T-helper 1 cell treated with Interleukin-12 subunit alpha and Interleukin-12 subunit beta and Interleukin-4 antibody, amounts not matched to agents 30 μg/mL and 1 μg/mL, for 36 hours (primary cell): ENCODE measurements around the gene ODAD3.

ENCODE experiments used
- H3K27ac Mint-ChIP-seq: one replicate; pipeline ENCODE4 v1.8.0; 2021; ENCODE audit warnings: mild to moderate bottlenecking, mixed read lengths
- H3K27me3 Mint-ChIP-seq: one replicate; pipeline ENCODE4 v1.8.0; 2021; ENCODE audit warnings: low read depth, mixed read lengths
- H3K36me3 Mint-ChIP-seq: one replicate; pipeline ENCODE4 v1.8.0; 2021; ENCODE audit warnings: low read depth, mixed read lengths
- H3K4me1 Mint-ChIP-seq: one replicate; pipeline ENCODE4 v1.8.0; 2021; ENCODE audit warnings: low read depth, mixed read lengths
- H3K4me3 Mint-ChIP-seq: one replicate; pipeline ENCODE4 v1.8.0; 2021; ENCODE audit warnings: mild to moderate bottlenecking, moderate library complexity, mixed read lengths
- H3K9me3 Mint-ChIP-seq: one replicate; pipeline ENCODE4 v1.8.0; 2021; ENCODE audit warnings: mixed read lengths

The ODAD3 gene

DNA sequence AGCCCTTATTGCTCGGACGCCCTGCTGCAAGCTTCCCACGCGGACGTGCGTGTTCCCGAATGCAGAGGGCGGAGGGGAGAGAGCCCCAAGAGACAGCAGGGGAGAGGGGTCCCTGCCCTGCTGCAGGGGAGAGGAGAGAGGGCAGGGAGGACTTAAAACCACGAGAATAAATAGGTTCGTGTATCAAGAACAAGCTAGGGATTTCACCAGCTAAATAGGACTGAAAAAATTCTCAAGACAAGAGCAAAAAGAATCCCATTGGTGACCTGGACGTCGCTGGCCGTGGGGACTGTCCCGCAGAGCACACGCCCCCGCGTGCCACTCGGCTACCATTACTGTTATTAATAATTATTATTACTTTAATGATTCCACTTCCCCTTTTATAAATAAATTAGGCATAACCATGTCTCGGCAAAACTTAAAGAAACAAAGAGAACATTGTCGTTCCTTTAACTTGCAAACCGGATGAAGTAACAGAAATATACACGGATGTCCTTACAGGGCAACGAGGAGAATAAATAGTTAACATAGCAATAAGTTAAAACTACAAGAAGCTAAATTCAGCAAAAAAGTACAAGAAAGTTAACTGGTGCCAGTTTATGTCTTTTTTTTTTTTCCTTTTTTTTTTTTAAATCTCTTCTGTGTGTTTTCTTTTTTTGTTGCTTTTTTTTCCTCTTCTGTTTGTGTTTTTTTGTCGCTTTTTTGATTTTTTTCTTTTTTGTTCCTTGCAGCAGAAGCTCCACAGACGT lies 17.1 kb upstream of the ODAD3 start:
- no peaks in the 10 kb centered on the region for H3K27me3 Mint-ChIP-seq

DNA sequence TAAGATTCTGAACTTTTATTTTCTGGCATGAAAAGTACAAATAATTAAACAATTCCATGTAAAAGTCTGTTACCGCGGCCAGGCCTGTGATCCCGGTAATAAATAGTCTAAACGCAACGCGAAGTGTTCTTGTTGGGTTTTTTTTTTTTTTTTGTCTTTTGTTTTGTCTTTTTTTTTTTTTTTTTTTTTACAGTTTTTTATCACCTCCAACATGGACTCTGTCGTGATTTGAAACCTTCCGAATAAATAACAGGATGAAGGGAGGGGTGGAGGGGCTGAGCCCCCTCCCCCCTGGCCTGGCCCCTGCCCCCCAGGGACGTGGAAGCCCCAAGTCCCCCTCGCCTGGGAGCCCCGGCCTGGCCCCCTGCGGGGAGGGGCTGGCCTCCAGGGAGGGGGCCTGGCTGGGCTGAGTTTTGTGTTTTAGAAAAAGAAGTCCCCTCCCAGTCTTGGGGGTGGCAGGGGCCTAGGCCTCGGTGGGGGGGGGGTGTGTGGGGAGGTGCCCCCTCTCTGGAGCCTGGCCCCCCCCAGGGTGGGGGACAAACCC lies 16.5 kb upstream of the ODAD3 start:
- H3K27ac Mint-ChIP-seq = no peak overlapping the region
- no peaks in the 10 kb centered on the region for H3K9me3 Mint-ChIP-seq
- H3K36me3 Mint-ChIP-seq = no peaks in the 10 kb centered on the region
- H3K4me3 Mint-ChIP-seq = no peak overlapping the region
- no peaks in the 10 kb centered on the region for H3K4me1 Mint-ChIP-seq
- no peaks in the 10 kb centered on the region for H3K27me3 Mint-ChIP-seq

More for the DNA sequence above, 17.1 kb upstream of the ODAD3 start:
- Mint-ChIP-seq H3K4me3 (no peak overlapping the region), H3K4me1 (no peaks in the 10 kb centered on the region), H3K27ac (no peak overlapping the region), H3K9me3 (no peaks in the 10 kb centered on the region), H3K36me3 (no peaks in the 10 kb centered on the region)

DNA sequence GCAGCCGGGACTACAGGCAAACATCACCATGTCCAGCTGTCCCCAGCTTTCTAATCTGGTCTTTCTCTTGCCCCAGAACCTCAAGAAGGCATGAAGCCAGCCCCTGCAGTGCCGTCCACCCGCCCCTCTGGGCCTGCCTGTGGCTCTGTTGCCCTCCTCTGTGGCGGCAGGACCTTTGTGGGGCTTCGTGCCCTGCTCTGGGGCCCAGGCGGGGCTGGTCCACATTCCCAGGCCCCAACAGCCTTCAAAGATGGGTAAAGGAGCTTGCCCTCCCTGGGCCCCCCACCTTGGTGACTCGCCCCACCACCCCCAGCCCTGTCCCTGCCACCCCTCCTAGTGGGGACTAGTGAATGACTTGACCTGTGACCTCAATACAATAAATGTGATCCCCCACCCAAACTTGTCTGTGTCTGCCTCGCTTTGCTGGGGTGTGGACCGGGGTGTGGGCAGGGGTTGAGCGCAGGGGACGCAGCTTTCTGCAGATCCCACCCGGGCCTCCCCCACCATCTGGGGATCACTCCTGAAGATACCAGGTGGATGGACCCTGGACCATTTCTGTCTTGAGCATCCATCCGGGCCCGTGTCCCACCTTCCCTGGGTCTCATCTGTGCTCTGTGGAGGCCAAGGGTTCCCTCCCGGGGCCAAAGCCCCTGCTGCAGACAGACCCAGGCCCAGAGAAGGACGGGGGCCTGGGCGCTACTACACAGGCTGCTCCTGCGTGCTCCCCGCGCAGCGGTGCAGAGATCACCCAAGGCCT lies 15.8 kb upstream of the ODAD3 start:
- H3K36me3 Mint-ChIP-seq = no peaks in the 10 kb centered on the region
- H3K27me3 Mint-ChIP-seq = no peaks in the 10 kb centered on the region
- H3K9me3 Mint-ChIP-seq = no peaks in the 10 kb centered on the region
- no peak overlapping the region for H3K27ac Mint-ChIP-seq
- H3K4me3 Mint-ChIP-seq = no peak overlapping the region
- no peaks in the 10 kb centered on the region for H3K4me1 Mint-ChIP-seq

DNA sequence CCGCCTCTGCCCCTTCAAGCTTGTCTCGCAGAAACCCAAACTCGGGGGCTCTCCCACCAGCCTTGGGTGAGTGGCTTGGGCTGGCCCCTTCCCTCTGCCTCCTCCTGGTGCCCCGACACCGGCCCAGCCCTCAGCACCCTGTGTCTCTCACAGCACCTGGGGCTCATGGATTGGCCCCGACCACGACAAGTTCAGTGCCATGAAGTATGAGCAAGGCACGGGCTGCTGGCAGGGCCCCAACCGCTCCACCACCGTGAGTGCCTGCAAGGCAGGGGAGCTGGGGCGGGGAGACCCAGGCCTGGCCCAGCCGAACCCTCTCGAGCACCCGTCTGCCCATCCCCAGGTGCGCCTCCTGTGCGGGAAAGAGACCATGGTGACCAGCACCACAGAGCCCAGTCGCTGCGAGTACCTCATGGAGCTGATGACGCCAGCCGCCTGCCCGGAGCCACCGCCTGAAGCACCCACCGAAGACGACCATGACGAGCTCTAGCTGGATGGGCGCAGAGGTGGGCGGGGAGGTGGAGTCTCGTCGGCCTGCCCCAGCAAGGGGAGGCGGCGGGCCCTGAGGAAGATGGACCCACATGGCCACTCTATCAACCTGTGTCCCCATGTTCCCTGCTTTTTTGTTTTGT lies 14.1 kb upstream of the ODAD3 start:
- Mint-ChIP-seq H3K4me1 (no peaks in the 10 kb centered on the region), H3K27ac (no peak overlapping the region), H3K36me3 (peaks cover 1% of the 10 kb centered on the region), H3K27me3 (no peaks in the 10 kb centered on the region), H3K4me3 (no peak overlapping the region), H3K9me3 (no peaks in the 10 kb centered on the region)

DNA sequence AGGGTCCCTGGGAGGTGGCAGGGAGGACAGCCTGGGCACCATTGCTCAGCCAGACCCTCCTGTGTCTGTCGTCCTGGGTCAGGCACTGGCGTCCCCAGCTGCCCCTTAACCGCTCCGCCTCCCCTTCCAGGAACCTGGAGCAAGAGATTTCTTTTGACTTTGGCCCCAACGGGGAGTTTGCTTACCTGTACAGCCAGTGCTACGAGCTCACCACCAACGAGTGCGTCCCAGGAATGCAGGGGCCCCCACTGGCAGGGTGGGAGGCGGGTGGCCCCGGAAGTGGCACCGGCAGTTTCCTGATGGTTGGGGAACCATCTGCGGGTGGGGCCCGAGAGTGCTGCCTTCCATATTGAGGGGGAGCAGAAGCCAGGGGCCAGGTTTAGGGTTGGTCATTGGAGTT lies 13.5 kb upstream of the ODAD3 start:
- Mint-ChIP-seq H3K9me3 (no peaks in the 10 kb centered on the region), H3K27me3 (no peaks in the 10 kb centered on the region), H3K4me3 (no peak overlapping the region), H3K4me1 (no peaks in the 10 kb centered on the region), H3K36me3 (peaks cover 3% of the 10 kb centered on the region), H3K27ac (no peak overlapping the region)

DNA sequence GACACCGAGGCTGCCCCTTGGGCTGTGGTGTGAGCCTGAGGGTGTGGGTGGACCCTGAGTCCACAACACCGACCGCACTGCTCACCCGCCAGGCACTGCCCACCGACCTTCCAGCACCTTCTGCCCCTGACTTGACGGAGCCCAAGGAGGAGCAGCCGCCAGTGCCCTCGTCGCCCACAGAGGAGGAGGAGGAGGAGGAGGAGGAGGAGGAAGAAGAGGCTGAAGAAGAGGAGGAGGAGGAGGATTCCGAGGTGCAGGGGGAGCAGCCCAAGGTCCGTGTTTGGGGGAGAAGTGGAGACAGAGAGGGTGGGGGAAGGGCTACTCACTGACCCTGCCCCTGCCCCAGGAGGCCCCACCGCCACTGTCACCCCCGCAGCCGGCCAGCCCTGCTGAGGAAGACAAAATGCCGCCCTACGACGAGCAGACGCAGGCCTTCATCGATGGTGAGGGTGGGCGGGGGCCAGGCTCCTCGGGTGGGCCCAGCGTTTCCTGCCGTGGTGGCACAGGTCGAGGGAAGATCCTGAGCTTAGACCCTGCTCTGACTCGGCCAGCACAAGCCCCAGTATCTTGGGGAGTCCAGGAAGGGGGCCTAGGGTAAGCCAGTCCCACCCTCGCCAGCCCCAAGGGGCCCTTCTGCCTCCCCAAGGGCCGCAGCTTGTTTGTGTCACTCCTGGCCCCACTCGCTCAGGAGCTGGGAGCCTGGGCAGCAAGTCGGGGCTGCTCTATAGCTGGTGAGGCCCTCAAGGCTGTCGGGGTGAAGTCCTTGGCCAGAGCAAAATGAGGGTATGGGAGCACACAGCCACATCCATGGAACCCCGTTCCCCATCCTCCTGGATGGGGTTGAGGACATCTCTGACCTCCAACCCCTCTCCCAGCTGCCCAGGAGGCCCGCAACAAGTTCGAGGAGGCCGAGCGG lies 12.7 kb upstream of the ODAD3 start:
- Mint-ChIP-seq H3K9me3 (no peaks in the 10 kb centered on the region), H3K36me3 (peaks cover 3% of the 10 kb centered on the region), H3K27me3 (no peaks in the 10 kb centered on the region), H3K4me3 (no peak overlapping the region), H3K27ac (no peak overlapping the region), H3K4me1 (no peaks in the 10 kb centered on the region)

DNA sequence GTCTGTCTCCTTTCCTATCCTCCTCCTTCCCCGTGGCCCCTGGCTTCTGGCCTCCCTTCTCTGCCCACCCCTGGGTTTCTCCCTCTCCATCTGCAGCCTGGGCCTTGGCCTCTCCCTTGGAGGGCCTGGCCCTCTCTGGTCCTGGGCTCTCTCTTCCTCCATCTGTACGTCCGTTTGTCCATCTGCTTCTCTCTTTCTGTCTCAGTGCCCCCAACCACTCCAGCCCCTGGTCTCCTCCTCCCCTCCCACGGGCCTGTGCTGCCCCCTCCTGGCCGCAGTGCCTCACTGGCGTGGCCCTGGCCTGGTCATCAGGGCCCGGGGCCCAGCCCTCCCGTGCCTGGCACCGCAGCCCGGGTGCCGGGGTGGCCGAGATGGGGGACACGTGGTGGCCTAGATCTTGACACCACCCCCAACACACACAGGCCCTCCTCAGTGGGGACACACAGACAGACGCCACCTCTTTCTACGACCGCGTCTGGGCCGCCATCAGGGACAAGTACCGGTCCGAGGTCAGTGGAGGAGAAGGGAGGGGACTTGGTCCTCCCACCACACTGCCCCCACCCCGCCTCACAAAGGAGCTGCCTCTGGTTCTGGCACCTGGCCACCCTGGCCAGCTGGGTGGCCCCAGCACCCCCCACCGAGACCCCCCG lies 11.9 kb upstream of the ODAD3 start:
- Mint-ChIP-seq H3K9me3 (no peaks in the 10 kb centered on the region), H3K36me3 (peaks cover 8% of the 10 kb centered on the region), H3K4me3 (no peak overlapping the region)

DNA sequence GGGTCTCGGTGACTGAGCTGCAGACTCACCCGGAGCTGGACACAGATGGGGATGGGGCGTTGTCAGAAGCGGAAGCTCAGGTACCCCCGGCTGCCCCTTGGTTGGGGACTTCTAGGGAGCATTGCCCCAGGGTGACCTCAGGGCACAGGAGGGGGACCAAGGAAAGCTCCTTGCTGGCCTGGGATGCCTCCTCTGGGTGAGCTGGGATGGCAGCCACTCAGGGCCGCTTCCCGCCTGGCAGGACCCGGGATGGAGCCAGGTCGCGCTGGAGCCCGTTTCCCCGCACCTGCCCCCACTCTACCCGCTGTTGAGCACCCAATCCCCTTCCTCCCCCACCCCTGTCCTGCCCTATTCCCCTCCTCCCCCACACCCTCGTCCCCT lies 11.3 kb upstream of the ODAD3 start:
- H3K27ac Mint-ChIP-seq = no peak overlapping the region
- H3K9me3 Mint-ChIP-seq = no peaks in the 10 kb centered on the region
- H3K36me3 Mint-ChIP-seq = peaks cover 10% of the 10 kb centered on the region
- no peak overlapping the region for H3K4me3 Mint-ChIP-seq
- H3K4me1 Mint-ChIP-seq = no peaks in the 10 kb centered on the region
- no peaks in the 10 kb centered on the region for H3K27me3 Mint-ChIP-seq

More for the DNA sequence above, 11.9 kb upstream of the ODAD3 start:
- H3K27me3 Mint-ChIP-seq = no peaks in the 10 kb centered on the region
- H3K4me1 Mint-ChIP-seq = no peaks in the 10 kb centered on the region
- H3K27ac Mint-ChIP-seq = no peak overlapping the region

DNA sequence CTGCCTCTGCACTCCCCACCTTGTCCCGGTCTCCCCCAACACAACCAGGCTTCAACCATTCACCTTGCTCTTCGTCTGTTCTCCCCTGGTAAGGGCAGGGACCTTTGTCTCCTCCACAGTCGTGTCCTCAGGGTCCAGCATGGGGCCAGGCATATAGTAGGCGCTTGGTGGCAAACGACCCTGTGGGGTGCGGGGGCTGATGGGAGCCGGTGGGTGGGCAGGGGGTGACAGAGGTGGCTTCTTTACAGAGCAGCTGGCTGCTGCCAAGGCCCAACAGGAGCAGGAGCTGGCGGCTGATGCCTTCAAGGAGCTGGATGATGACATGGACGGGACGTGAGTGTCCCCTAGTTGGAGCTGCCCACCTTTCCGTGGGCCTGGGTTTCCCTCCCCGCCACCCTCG lies 10.2 kb upstream of the ODAD3 start:
- H3K36me3 Mint-ChIP-seq = peaks cover 17% of the 10 kb centered on the region

DNA sequence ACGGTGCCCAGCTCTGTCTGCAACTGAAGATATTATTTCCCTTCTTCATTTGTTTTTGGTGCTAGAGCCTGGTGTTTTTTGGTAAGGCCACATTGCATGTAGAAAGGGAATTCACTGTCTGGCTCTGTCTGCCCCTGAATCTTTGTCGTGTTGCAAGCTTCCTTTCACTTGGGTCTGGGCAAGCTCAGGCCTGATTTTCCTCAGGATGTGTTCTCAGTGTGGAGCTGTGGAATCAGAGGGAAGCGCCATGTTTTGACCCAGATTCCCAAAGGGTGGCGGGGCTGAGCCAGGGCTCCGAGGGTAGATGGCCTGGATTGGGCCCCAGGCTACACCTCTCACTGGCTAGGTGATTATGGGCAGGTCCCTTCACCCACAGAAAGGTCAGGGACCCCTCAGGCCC lies 9.1 kb upstream of the ODAD3 start:
- Mint-ChIP-seq H3K27ac (no peak overlapping the region), H3K4me1 (peaks cover 5% of the 10 kb centered on the region), H3K27me3 (no peaks in the 10 kb centered on the region), H3K36me3 (peaks cover 17% of the 10 kb centered on the region), H3K4me3 (no peak overlapping the region), H3K9me3 (no peaks in the 10 kb centered on the region)

More for the DNA sequence above, 10.2 kb upstream of the ODAD3 start:
- H3K9me3 Mint-ChIP-seq = no peaks in the 10 kb centered on the region
- peaks cover 5% of the 10 kb centered on the region for H3K4me1 Mint-ChIP-seq
- no peak overlapping the region for H3K4me3 Mint-ChIP-seq
- H3K27ac Mint-ChIP-seq = no peak overlapping the region
- H3K27me3 Mint-ChIP-seq = no peaks in the 10 kb centered on the region

DNA sequence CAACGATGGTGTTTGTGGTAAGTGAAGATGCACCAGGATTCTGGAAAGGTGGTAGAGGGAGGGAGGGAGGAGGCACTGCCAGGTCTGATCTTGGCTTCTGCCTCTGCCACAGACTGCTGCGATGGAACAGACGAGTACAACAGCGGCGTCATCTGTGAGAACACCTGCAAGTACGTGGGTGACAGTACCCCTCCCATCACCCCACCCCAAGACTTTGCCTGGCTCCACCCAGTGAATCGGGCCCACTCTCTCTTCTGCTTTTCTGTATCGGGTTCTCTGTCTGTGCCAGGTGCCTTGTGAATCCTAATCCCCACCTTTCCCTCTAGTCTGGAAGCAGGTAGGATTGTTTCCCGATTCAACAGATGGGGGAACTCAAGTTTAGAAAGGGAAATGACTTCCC lies 3.0 kb upstream of the ODAD3 start:
- Mint-ChIP-seq H3K27ac (peak overlapping the region; percentile 65), H3K9me3 (no peaks in the 10 kb centered on the region), H3K4me3 (no peak overlapping the region), H3K4me1 (peaks cover 19% of the 10 kb centered on the region), H3K27me3 (no peaks in the 10 kb centered on the region), H3K36me3 (peaks cover 27% of the 10 kb centered on the region)

DNA sequence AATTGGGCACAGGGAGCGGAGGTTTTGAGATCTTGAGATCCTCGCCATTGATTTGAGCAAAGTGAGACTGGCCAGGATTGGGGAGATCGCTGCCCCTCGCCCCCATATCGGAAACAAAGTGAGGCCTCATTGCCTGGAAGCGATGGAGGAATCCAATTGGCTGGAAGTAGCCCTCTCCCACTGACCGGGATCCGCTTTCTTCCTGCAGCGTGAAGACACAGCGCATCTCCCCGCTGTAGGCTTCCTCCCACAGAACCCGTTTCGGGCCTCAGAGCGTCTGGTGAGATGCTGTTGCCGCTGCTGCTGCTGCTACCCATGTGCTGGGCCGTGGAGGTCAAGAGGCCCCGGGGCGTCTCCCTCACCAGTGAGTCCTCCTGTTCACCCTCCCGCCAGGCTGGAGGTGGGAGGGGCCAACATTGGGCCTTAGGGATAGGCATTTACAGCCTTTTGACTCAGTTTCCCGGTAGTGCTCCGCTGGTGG lies 952 bp upstream of the ODAD3 start:
- peaks cover 17% of the 10 kb centered on the region for H3K36me3 Mint-ChIP-seq

DNA sequence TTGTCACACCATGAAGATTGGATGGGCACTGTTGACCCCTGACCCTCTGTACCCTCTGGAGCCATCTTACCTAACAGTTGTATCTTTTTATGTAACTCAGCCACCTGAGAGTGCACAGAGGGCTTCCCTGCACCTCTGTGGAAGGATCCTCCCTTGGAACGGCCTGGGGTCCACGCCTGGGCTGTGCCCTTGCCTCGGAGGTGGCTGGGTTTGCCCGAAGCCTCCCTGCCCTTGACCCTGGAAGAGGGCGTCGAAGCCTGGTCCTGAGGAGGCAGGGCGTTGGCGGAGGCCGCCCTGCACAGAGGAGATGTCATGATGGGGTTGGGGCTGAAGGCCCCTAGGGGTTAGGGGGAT lies 241 bp downstream of the ODAD3 start:
- Mint-ChIP-seq H3K27me3 (peaks cover 4% of the 10 kb centered on the region), H3K4me1 (peaks cover 14% of the 10 kb centered on the region), H3K27ac (peak overlapping the region; percentile 99), H3K36me3 (peaks cover 13% of the 10 kb centered on the region), H3K9me3 (no peaks in the 10 kb centered on the region), H3K4me3 (peak overlapping the region; percentile 100)

More for the DNA sequence above, 952 bp upstream of the ODAD3 start:
- Mint-ChIP-seq H3K27me3 (no peaks in the 10 kb centered on the region), H3K9me3 (no peaks in the 10 kb centered on the region), H3K4me1 (peaks cover 16% of the 10 kb centered on the region), H3K27ac (peak overlapping the region; percentile 99), H3K4me3 (peak overlapping the region; percentile 100)
